Cardiac muscle cell (in vitro differentiated cells and primary cell): Measurements from ENCODE around the gene TSPEAR. TPM values are rescaled to one million over a fixed set of nuclear protein-coding genes. Genes with fewer than 3 reads are reported as not detected.

Experiments
- DNase-seq, 2 donors: peaks; one replicate each; pipeline versions ENCODE4 v3.0.0 to v3.0.0-alpha.2; 2010 to 2017; ENCODE audit warnings: low read depth in 1 of 2, low spot score in 1 of 2
- H3K27ac ChIP-seq: fragments of 200-600 bp; sonication (generic); 2 replicates; pipeline ENCODE4 v1.5.1; 2016
- H3K27me3 ChIP-seq: fragments of 200-600 bp; sonication (generic); 2 replicates; pipeline ENCODE4 v1.6.0; 2016; ENCODE audit warnings: control low read depth
- H3K36me3 ChIP-seq: fragments of 200-600 bp; sonication (generic); 2 replicates; pipeline ENCODE4 v1.5.1; 2016; ENCODE audit warnings: control low read depth
- H3K4me1 ChIP-seq: fragments of 200-600 bp; sonication (generic); 2 replicates; pipeline ENCODE4 v1.8.1; 2017; ENCODE audit warnings: low read depth, mild to moderate bottlenecking, mixed run types
- H3K4me3 ChIP-seq: fragments of 200-600 bp; sonication (generic); 2 replicates; pipeline ENCODE4 v1.5.1; 2016; ENCODE audit warnings: mild to moderate bottlenecking
- H3K9me3 ChIP-seq: fragments of 200-600 bp; sonication (generic); 2 replicates; pipeline ENCODE4 v1.5.1; 2017; ENCODE audit warnings: low read depth, mild to moderate bottlenecking, control low read depth
- polyA plus RNA-seq: library from polyadenylated mRNA; unstranded; fragments of >200 nt; fragmentation: Nextera tagmentation; extraction: Ambion mirVana; gene quantifications from 2 replicates; pipeline ENCODE4 v1.2.1, GENCODE V29; 2016
- total RNA-seq: library from RNA; depleted of rRNA; stranded (reverse); fragments of >200 nt; gene quantifications from 2 replicates; pipeline ENCODE4 v1.2.3, GENCODE V29; 2016
- TF ChIP-seq, protein P1 (sequence below): IDR thresholded peaks from 2 replicates; pipeline ENCODE4 v1.5.1; 2012; ENCODE audit warnings: low read depth, mild to moderate bottlenecking, low read length

TSPEAR gene
- total and polyA plus RNA-seq, 2 experiments from 2014 or later: 2.8 to 3.4 TPM

DNA sequence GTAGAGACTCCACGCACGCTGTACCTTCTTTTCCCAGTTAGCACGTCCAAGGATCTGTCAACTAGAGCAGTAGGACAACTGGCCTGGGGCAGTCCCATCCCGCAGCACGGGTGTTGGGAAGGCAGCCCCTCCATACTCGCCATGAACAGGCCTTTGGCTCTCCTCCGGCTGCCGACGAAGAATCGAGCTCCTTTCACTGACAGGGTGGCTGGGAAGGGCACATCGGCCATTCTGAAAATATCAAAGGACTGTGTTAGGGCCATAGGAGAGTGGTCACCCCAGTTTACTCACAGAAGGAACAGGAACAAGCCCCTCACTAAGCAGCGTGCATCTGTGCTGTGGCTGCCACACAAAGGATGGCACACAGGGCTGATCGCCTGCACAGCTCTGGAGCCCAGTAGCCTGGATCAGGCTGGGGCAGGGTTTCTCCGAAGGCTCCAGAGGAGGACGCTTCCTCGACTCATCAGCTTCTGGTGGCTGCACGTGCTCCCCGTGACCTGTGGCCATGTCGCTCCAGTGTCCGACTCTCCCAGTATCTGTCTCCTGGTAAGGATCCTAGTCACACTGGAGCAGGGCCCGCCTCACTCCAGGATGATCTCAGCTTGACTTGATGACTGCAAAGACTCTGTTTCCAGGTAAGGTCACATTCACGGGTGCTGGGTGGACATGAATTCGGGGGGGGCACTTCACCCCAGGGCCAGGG, 180.3 kb downstream of the TSPEAR start:
- no peak for DNase-seq
- TF ChIP-seq, protein P1, sequence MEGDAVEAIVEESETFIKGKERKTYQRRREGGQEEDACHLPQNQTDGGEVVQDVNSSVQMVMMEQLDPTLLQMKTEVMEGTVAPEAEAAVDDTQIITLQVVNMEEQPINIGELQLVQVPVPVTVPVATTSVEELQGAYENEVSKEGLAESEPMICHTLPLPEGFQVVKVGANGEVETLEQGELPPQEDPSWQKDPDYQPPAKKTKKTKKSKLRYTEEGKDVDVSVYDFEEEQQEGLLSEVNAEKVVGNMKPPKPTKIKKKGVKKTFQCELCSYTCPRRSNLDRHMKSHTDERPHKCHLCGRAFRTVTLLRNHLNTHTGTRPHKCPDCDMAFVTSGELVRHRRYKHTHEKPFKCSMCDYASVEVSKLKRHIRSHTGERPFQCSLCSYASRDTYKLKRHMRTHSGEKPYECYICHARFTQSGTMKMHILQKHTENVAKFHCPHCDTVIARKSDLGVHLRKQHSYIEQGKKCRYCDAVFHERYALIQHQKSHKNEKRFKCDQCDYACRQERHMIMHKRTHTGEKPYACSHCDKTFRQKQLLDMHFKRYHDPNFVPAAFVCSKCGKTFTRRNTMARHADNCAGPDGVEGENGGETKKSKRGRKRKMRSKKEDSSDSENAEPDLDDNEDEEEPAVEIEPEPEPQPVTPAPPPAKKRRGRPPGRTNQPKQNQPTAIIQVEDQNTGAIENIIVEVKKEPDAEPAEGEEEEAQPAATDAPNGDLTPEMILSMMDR: no peak
- no peaks in the 10 kb centered on the region for H3K36me3 ChIP-seq
- H3K4me3 ChIP-seq: no peak overlapping the region
- H3K4me1 ChIP-seq: no peaks in the 10 kb centered on the region
- no peaks in the 10 kb centered on the region for H3K27me3 ChIP-seq
- H3K9me3 ChIP-seq: no peaks in the 10 kb centered on the region
- H3K27ac ChIP-seq: no peak overlapping the region

DNA sequence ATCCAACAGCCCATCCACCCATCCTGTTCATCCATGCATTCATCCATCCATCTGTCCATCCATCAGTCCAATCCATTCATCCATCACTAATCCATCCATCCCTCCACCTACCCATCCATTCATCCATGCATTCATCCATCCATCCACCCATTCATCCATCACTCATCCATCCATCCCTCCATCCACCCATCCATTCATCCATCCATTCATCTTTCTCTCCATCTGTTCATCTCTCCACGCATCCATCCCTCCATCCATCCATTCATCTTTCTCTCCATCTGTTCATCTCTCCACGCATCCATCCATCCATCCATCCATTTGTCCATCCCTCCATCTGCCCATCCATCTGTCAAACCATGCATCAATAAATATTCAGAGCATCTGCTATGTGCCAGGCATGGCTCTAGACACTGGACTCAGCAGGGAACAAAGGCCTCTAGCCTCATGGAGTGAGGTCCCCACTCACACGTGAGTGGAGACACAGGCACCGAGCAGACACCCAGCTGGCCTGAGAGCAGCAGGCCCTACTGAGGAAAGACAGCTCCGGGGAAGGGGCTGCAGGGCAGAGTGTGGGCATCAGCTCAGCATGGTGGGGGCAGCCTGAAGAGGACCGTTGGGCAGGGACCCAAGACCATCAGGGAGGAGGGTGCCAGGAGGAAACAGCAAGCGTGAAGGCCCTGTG, 181.0 kb downstream of the TSPEAR start:
- no peak overlapping the region for H3K27ac ChIP-seq
- no peaks in the 10 kb centered on the region for H3K36me3 ChIP-seq
- H3K4me3 ChIP-seq: no peak overlapping the region
- no peak for DNase-seq
- no peaks in the 10 kb centered on the region for H3K9me3 ChIP-seq
- TF ChIP-seq, protein P1: no peak
- H3K4me1 ChIP-seq: no peaks in the 10 kb centered on the region
- no peaks in the 10 kb centered on the region for H3K27me3 ChIP-seq

DNA sequence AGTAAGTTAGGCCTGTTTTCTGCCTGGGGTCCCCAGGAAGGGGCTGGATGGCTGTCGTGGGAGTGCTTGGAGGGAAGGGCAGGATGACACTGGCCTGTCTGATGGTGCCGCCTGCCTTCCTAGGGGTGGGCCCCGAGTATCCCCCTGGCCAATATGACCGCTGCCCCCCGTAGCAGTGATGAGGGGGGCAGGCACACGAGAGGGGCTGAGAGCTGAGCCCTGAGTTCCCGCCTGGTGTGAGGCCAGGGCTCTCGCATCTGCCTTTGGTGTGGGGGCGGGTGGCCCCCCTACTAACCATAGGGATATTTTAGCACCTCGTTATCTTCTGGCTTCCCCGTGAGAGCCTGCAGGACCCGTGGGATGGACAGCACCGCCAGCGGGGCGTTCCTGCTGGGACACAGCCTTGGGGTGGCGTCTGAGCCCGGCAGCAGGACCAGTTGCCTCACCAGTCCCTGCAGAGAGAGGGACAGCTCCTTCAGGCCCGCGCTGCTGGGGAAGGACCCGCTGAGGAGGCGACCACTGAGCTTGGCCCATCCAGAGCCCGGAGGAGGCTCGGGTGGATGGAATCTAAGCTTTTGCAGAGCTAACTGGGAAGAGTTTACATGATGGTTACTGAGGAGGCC, 181.8 kb downstream of the TSPEAR start:
- H3K36me3 ChIP-seq: no peaks in the 10 kb centered on the region
- DNase-seq: no peak
- TF ChIP-seq, protein P1: no peak
- H3K27me3 ChIP-seq: no peaks in the 10 kb centered on the region
- no peak overlapping the region for H3K27ac ChIP-seq
- H3K4me1 ChIP-seq: no peaks in the 10 kb centered on the region
- H3K4me3 ChIP-seq: no peak overlapping the region
- H3K9me3 ChIP-seq: no peaks in the 10 kb centered on the region

DNA sequence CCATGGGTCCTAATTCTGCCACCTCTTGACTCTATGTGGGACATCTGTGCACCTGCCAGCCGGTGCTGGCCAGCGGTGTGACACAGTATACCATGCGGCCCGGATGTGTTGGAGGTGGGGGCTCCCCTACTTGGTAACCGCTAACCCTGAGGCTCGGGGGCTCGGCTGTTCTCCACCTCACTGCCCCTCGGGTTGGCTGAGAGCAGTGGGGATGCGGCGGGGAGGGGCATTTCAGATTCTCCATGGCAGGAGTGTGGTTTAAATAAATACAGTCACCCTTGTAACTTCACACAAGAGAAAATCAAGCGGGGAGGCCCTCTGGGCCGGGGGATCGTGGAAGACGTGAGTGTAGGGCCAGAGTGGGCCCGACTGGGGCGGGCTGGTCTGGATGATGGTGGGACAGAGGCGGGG, 182.4 kb downstream of the TSPEAR start:
- H3K36me3 ChIP-seq: no peaks in the 10 kb centered on the region
- H3K27ac ChIP-seq: no peak overlapping the region
- no peaks in the 10 kb centered on the region for H3K4me1 ChIP-seq
- no peaks in the 10 kb centered on the region for H3K27me3 ChIP-seq
- DNase-seq: no peak
- TF ChIP-seq, protein P1: no peak
- H3K9me3 ChIP-seq: no peaks in the 10 kb centered on the region
- H3K4me3 ChIP-seq: no peak overlapping the region

DNA sequence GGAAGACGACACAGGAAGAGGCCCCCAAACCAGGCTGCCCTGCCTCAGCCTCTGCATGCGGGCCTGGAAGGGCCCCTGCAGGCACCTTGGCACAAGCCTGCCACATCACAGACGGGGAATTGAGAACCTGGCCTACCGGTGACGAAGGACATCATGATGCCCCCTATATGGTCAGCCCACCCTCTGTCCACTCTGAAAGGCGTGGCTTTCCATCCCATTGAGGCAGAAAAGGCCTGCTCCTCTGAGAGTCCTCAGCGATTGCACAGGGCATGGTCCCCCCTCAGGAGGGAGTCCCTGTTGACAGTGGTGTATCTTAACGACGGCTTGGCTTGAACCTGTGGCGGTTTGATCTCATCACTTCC, 182.8 kb downstream of the TSPEAR start:
- TF ChIP-seq, protein P1: no peak
- no peak overlapping the region for H3K4me3 ChIP-seq
- H3K27me3 ChIP-seq: no peaks in the 10 kb centered on the region
- H3K4me1 ChIP-seq: no peaks in the 10 kb centered on the region
- H3K27ac ChIP-seq: no peak overlapping the region
- no peaks in the 10 kb centered on the region for H3K9me3 ChIP-seq
- no peak for DNase-seq
- no peaks in the 10 kb centered on the region for H3K36me3 ChIP-seq
